Subcutaneous adipose tissue (tissue), 4 donors: ENCODE data around the gene NAMPT. TPM values are rescaled to one million over a fixed set of nuclear protein-coding genes. Genes with fewer than 3 reads are reported as not detected.

Experiments
- CTCF ChIP-seq: fragments of 450-650 bp; IDR thresholded peaks from one replicate; pipeline ENCODE4 v1.5.1; 2016; ENCODE audit warnings: low read depth, mild to moderate bottlenecking, control low read depth, antibody characterized with exemption, moderate library complexity
- total RNA-seq, 4 donors: library from RNA; depleted of rRNA; stranded (reverse); fragments of >200 nt; gene quantifications; one replicate each; pipeline ENCODE4 v1.1.0, GENCODE V29; 2016

NAMPT gene
- total RNA-seq, 4 donors from 2014 or later, result 118 to 436 (median 356) TPM

- TF ChIP-seq CTCF, result no peak
Measured at GRCh38 chr7:106224797-106225196, 60.0 kb downstream of the NAMPT start.

GRCh38 chr7:106223156-106223555 lies 61.6 kb downstream of the NAMPT start:
- no peak for TF ChIP-seq CTCF

- TF ChIP-seq CTCF, result no peak
Measured at GRCh38 chr7:106222545-106222944, 62.2 kb downstream of the NAMPT start.

- no peak for TF ChIP-seq CTCF
Measured at GRCh38 chr7:106220307-106220706, 64.5 kb downstream of the NAMPT start.

- no peak for TF ChIP-seq CTCF
Measured at GRCh38 chr7:106219170-106219569, 65.6 kb downstream of the NAMPT start.

GRCh38 chr7:106218546-106218945 lies 66.2 kb downstream of the NAMPT start:
- no peak for TF ChIP-seq CTCF

- TF ChIP-seq CTCF, result no peak
Measured at GRCh38 chr7:106216923-106217542, 67.8 kb downstream of the NAMPT start.
